DMS 273 (cell line): ENCODE results near the gene RDH16.
A peak's percentile ranks its signal among the peaks of the same experiment; 100 is the strongest.
"Not testable (repeated sequence)": the region's sequence is repeated elsewhere in the genome, so short reads cannot be mapped to it uniquely, and the experiment has no call there.

Experiments used
- DNase-seq: peaks from one replicate; lab custom pipeline; 2025; ENCODE audit not compliant: unreplicated experiment; lab: John Stamatoyannopoulos, UW

Gene RDH16

GRCh38 chr12:56954958-56955355 is 2.5 kb downstream of the RDH16 start:
- no peak for DNase-seq

GRCh38 chr12:56954057-56954957 is 3.1 kb downstream of the RDH16 start:
- DNase-seq: no peak

- no peak for DNase-seq
These were observed 4.1 kb downstream of the RDH16 start for GRCh38 chr12:56953314-56953713.

- no peak for DNase-seq
These were observed 5.6 kb downstream of the RDH16 start for GRCh38 chr12:56951582-56952339.

- no peak for DNase-seq
These were observed 8.5 kb downstream of the RDH16 start for GRCh38 chr12:56948881-56949280.

- no peak for DNase-seq
These were observed 9.0 kb downstream of the RDH16 start for GRCh38 chr12:56948457-56948777.

- no peak for DNase-seq
These were observed 9.6 kb downstream of the RDH16 start for GRCh38 chr12:56947633-56948456.

- no peak for DNase-seq
These were observed 13.5 kb downstream of the RDH16 start for GRCh38 chr12:56943878-56944277.

- not testable (repeated sequence) for DNase-seq
These were observed 14.0 kb downstream of the RDH16 start for GRCh38 chr12:56943374-56943773.

- no peak for DNase-seq
These were observed 15.9 kb downstream of the RDH16 start for GRCh38 chr12:56941299-56942017.

- not testable (repeated sequence) for DNase-seq
These were observed 16.5 kb downstream of the RDH16 start for GRCh38 chr12:56940942-56941298.

- DNase-seq: no peak
These were observed 21.7 kb downstream of the RDH16 start for GRCh38 chr12:56935752-56936151.

GRCh38 chr12:56935157-56935556 is 22.3 kb downstream of the RDH16 start:
- DNase-seq: no peak

GRCh38 chr12:56933826-56934625 is 23.4 kb downstream of the RDH16 start, which contains the start of gene SDR9C7:
Gene SDR9C7 (minus strand): TSS chr12:56934408. CDS start chr12:56934261, 147 bp downstream.
- DNase-seq: no peak

GRCh38 chr12:56932867-56933266 is 24.5 kb downstream of the RDH16 start:
- no peak for DNase-seq

GRCh38 chr12:56932146-56932545 is 25.3 kb downstream of the RDH16 start:
- DNase-seq: no peak

- peak; percentile 21 for DNase-seq
These were observed 25.9 kb downstream of the RDH16 start for GRCh38 chr12:56931474-56931978.

- DNase-seq: no peak
These were observed 27.2 kb downstream of the RDH16 start for GRCh38 chr12:56930241-56930640.

- no peak for DNase-seq
These were observed 27.6 kb downstream of the RDH16 start for GRCh38 chr12:56929780-56930179.

GRCh38 chr12:56928262-56928661 is 29.1 kb downstream of the RDH16 start:
- no peak for DNase-seq
